Lower lobe of right lung (tissue), 2 donors: ENCODE data around the gene LETM1. TPM values are rescaled to one million over a fixed set of nuclear protein-coding genes. Genes with fewer than 3 reads are reported as not detected.

Experiments
- ATAC-seq, 2 donors: fragments of 200-7000 bp; cut with Tn5 transposase; one replicate each; pipeline ENCODE4 v1.9.1; 2020 to 2022; ENCODE audit warnings: mild to moderate bottlenecking in 2 of 2, moderate library complexity in 2 of 2
- DNase-seq: peaks from one replicate; pipeline ENCODE4 v3.0.0-alpha.2; 2020
- H3K27ac ChIP-seq: fragments of 200-600 bp; one replicate; pipeline ENCODE4 v1.8.0; 2022
- H3K27me3 ChIP-seq: fragments of 200-600 bp; one replicate; pipeline ENCODE4 v1.8.0; 2022; ENCODE audit warnings: low read depth
- H3K36me3 ChIP-seq: fragments of 200-600 bp; one replicate; pipeline ENCODE4 v1.8.0; 2022; ENCODE audit warnings: mild to moderate bottlenecking
- H3K4me1 ChIP-seq: fragments of 200-600 bp; one replicate; pipeline ENCODE4 v1.8.0; 2022
- H3K4me3 ChIP-seq: fragments of 200-600 bp; one replicate; pipeline ENCODE4 v1.8.0; 2022; ENCODE audit warnings: mild to moderate bottlenecking
- H3K9me3 ChIP-seq: fragments of 200-600 bp; one replicate; pipeline ENCODE4 v1.8.0; 2022
- intact Hi-C: fragments of 100-400 bp; cut with DNase I; formaldehyde crosslinking; loops from one replicate; pipeline ENCODE4 v1.11.0; 2022
- total RNA-seq: library from RNA; stranded (reverse); fragmentation: NEBNext Ultra II Directional; extraction: Animal tissue kit (Norgen Biotek cat#: 25700); gene quantifications from one replicate; pipeline ENCODE4 v1.2.1, GENCODE V29; 2021
- TF ChIP-seq, protein P1 (sequence below): fragments of 200-600 bp; IDR thresholded peaks from one replicate; pipeline ENCODE4 v1.8.0; 2022; ENCODE audit warnings: antibody characterized with exemption, mild to moderate bottlenecking
- donor health status: DM: no; HTN: yes; CAD: no; lungs with severe emphysema.

LETM1 gene
- total RNA-seq, 1 donor from 2014 or later: 33.6 TPM

DNA sequence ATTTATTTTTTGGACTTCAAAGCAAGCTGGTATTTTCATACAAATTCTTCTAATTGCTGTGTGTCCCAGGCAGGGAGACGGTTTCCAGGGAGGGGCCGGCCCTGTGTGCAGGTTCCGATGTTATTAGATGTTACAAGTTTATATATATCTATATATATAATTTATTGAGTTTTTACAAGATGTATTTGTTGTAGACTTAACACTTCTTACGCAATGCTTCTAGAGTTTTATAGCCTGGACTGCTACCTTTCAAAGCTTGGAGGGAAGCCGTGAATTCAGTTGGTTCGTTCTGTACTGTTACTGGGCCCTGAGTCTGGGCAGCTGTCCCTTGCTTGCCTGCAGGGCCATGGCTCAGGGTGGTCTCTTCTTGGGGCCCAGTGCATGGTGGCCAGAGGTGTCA, 47.6 kb downstream of the LETM1 start:
- Histone ChIP-seq H3K36me3 (peaks cover 13% of the 10 kb centered on the region), H3K27ac (no peak overlapping the region), H3K4me3 (no peak overlapping the region), H3K27me3 (no peaks in the 10 kb centered on the region), H3K4me1 (no peaks in the 10 kb centered on the region), H3K9me3 (no peaks in the 10 kb centered on the region)
- ATAC-seq (no peak), DNase-seq (no peak)
- TF ChIP-seq, protein P1, sequence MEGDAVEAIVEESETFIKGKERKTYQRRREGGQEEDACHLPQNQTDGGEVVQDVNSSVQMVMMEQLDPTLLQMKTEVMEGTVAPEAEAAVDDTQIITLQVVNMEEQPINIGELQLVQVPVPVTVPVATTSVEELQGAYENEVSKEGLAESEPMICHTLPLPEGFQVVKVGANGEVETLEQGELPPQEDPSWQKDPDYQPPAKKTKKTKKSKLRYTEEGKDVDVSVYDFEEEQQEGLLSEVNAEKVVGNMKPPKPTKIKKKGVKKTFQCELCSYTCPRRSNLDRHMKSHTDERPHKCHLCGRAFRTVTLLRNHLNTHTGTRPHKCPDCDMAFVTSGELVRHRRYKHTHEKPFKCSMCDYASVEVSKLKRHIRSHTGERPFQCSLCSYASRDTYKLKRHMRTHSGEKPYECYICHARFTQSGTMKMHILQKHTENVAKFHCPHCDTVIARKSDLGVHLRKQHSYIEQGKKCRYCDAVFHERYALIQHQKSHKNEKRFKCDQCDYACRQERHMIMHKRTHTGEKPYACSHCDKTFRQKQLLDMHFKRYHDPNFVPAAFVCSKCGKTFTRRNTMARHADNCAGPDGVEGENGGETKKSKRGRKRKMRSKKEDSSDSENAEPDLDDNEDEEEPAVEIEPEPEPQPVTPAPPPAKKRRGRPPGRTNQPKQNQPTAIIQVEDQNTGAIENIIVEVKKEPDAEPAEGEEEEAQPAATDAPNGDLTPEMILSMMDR: no peak
- intact Hi-C loops: no loop called here

DNA sequence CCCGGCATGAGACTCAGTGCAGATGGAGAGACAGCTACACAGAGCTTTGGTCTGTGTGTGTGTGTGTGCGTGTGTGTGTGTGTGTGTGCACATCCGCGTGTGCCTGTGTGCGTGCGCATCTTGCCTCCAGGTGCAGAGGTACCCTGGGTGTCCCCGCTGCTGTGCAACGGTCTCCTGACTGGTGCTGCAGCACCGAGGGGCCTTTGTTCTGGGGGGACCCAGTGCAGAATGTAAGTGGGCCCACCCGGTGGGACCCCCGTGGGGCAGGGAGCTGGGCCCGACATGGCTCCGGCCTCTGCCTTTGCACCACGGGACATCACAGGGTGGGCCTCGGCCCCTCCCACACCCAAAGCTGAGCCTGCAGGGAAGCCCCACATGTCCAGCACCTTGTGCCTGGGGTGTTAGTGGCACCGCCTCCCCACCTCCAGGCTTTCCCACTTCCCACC, 48.6 kb downstream of the LETM1 start:
- DNase-seq (no peak), ATAC-seq (no peak)
- TF ChIP-seq, protein P1: no peak
- H3K4me1 ChIP-seq: no peaks in the 10 kb centered on the region
- no peak overlapping the region for H3K27ac ChIP-seq
- H3K9me3 ChIP-seq: no peaks in the 10 kb centered on the region
- no peak overlapping the region for H3K4me3 ChIP-seq
- no peaks in the 10 kb centered on the region for H3K27me3 ChIP-seq
- intact Hi-C loops: no loop called here
- peaks cover 11% of the 10 kb centered on the region for H3K36me3 ChIP-seq

DNA sequence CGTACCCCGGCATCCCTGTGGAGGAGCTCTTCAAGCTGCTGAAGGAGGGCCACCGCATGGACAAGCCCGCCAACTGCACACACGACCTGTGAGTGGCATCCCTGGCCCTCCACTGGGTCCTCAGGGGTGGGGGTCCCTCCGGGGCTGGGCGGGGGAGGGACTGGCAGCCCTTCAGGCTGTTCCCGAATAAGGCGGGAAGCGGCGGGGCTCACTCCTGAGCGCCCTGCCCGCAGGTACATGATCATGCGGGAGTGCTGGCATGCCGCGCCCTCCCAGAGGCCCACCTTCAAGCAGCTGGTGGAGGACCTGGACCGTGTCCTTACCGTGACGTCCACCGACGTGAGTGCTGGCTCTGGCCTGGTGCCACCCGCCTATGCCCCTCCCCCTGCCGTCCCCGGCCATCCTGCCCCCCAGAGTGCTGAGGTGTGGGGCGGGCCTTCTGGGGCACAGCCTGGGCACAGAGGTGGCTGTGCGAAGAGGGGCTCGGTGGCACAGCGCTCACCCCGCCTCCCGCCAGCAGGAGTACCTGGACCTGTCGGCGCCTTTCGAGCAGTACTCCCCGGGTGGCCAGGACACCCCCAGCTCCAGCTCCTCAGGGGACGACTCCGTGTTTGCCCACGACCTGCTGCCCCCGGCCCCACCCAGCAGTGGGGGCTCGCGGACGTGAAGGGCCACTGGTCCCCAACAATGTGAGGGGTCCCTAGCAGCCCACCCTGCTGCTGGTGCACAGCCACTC, 49.2 kb downstream of the LETM1 start:
- ATAC-seq (no peak), DNase-seq (no peak)
- no peaks in the 10 kb centered on the region for H3K27me3 ChIP-seq
- no peaks in the 10 kb centered on the region for H3K9me3 ChIP-seq
- H3K4me1 ChIP-seq: no peaks in the 10 kb centered on the region
- H3K27ac ChIP-seq: no peak overlapping the region
- no peak overlapping the region for H3K4me3 ChIP-seq
- H3K36me3 ChIP-seq: peaks cover 11% of the 10 kb centered on the region
- intact Hi-C loops: no loop called here
- TF ChIP-seq, protein P1: no peak

DNA sequence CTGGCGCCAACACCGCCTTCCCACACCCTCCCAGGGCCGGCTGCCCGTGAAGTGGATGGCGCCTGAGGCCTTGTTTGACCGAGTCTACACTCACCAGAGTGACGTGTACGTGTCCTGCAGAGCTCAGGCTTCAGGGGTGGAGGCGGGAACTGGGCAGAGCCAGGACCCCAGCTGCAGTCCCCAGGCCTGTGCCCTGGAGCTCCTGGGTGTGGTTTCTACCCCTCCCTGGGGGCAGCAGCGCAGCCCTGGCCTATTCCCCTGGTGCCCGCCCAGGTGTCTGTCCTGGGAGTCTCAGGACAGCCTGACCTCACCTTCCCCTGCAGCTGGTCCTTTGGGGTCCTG, 49.8 kb downstream of the LETM1 start:
- Histone ChIP-seq H3K4me1 (no peaks in the 10 kb centered on the region), H3K4me3 (no peak overlapping the region), H3K9me3 (no peaks in the 10 kb centered on the region), H3K27me3 (no peaks in the 10 kb centered on the region), H3K36me3 (peaks cover 11% of the 10 kb centered on the region), H3K27ac (no peak overlapping the region)
- TF ChIP-seq, protein P1: no peak
- DNase-seq: no peak
- no peak for ATAC-seq
- intact Hi-C loops: no loop called here

DNA sequence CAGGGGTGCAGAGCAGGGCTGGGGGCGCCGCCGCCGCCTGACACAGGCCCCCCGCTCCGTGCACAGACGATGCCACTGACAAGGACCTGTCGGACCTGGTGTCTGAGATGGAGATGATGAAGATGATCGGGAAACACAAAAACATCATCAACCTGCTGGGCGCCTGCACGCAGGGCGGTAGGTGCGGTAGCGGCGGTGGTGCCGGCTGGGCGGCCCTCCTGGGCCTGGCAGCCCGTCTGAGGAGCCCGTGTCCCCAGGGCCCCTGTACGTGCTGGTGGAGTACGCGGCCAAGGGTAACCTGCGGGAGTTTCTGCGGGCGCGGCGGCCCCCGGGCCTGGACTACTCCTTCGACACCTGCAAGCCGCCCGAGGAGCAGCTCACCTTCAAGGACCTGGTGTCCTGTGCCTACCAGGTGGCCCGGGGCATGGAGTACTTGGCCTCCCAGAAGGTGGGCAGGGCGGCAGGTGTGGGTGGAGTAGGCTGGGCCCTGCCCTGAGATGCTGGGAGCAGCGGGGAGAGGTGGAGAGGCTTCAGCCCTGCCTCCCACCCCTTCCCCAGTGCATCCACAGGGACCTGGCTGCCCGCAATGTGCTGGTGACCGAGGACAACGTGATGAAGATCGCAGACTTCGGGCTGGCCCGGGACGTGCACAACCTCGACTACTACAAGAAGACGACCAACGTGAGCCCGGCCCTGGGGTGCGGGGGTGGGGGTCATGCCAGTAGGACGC, 50.3 kb downstream of the LETM1 start:
- intact Hi-C loops: no loop called here
- no peaks in the 10 kb centered on the region for H3K9me3 ChIP-seq
- peaks cover 11% of the 10 kb centered on the region for H3K36me3 ChIP-seq
- DNase-seq: no peak
- H3K4me3 ChIP-seq: no peak overlapping the region
- H3K27ac ChIP-seq: no peak overlapping the region
- H3K27me3 ChIP-seq: no peaks in the 10 kb centered on the region
- ATAC-seq: no peak
- TF ChIP-seq, protein P1: no peak
- no peaks in the 10 kb centered on the region for H3K4me1 ChIP-seq
